Gastroesophageal sphincter (tissue), 4 donors: Measurements from ENCODE around the gene NAP1L4. TPM values are rescaled to one million over a fixed set of nuclear protein-coding genes. Genes with fewer than 3 reads are reported as not detected.
"Not testable (repeated sequence)": the region's sequence is repeated elsewhere in the genome, so short reads cannot be mapped to it uniquely, and the experiment has no call there.

Experiments used
- ATAC-seq: fragments of 150-250 bp; one replicate; pipeline ENCODE4 v1.9.1; 2016; ENCODE audit warnings: mild to moderate bottlenecking, moderate library complexity
- H3K27ac ChIP-seq, 4 donors: fragments of 200-600 bp; sonication (generic) in 3 of 4; 1 replicate in 3 of 4; 2 replicates in 1 of 4; pipeline ENCODE4 v1.5.1; 2016 to 2019
- H3K27me3 ChIP-seq: fragments of 200-600 bp; sonication (generic); one replicate; pipeline ENCODE4 v1.5.1; 2019
- H3K36me3 ChIP-seq, 2 donors: fragments of 200-600 bp; sonication (generic); one replicate each; pipeline ENCODE4 v1.5.1; 2019; ENCODE audit warnings: control low read depth in 1 of 2
- H3K4me1 ChIP-seq, 3 donors: fragments of 200-600 bp; sonication (generic); 1 replicate in 2 of 3; 2 replicates in 1 of 3; pipeline ENCODE4 v1.5.1; 2016 to 2019; ENCODE audit warnings: control low read depth in 2 of 3
- H3K4me3 ChIP-seq, 2 donors: fragments of 200-600 bp; sonication (generic); one replicate each; pipeline ENCODE4 v1.5.1; 2019; ENCODE audit warnings: mild to moderate bottlenecking in 1 of 2, moderate library complexity in 1 of 2
- H3K9me3 ChIP-seq, 3 donors: fragments of 200-600 bp; sonication (generic); one replicate each; pipeline ENCODE4 v1.5.1; 2017 to 2019; ENCODE audit warnings: control low read depth in 2 of 3
- CTCF ChIP-seq, 4 experiments: fragments of 200-600 bp in 2 of 4; fragments of 450-650 bp in 2 of 4; sonication (generic) in 1 of 4; IDR thresholded peaks; one replicate each; pipeline ENCODE4 v1.5.1; 2017 to 2019; ENCODE audit warnings: antibody characterized with exemption in 4 of 4, mild to moderate bottlenecking in 2 of 4, moderate library complexity in 2 of 4
- EP300 ChIP-seq: sonication (generic); formaldehyde crosslinking; IDR thresholded peaks from one replicate; pipeline ENCODE4 v1.6.1; 2017; ENCODE audit warnings: antibody characterized with exemption, mild to moderate bottlenecking
- POLR2A ChIP-seq, 2 donors: fragments of 450-650 bp; IDR thresholded peaks; one replicate each; pipeline ENCODE4 v1.6.1; 2017; ENCODE audit warnings: antibody characterized with exemption in 2 of 2, mild to moderate bottlenecking in 2 of 2, moderate library complexity in 1 of 2
- POLR2AphosphoS5 ChIP-seq: sonication (generic); formaldehyde crosslinking; IDR thresholded peaks from one replicate; pipeline ENCODE4 v1.6.1; 2017; ENCODE audit warnings: antibody characterized with exemption
- WGBS, 2 donors: methylation state at CpG; one replicate each; pipeline ENCODE4 v1.1.5; 2018; ENCODE audit warnings: low coverage in 1 of 2; 5-methylcytosine and 5-hydroxymethylcytosine counted together
- total RNA-seq, 4 donors: library from RNA; depleted of rRNA; stranded (reverse); fragments of >200 nt; gene quantifications; one replicate each; pipeline ENCODE4 v1.1.0, GENCODE V29; 2016

Gene NAP1L4
- total RNA-seq, 4 donors from 2014 or later: 107 to 175 (median 137) TPM

- not testable (repeated sequence) for H3K4me3 ChIP-seq, ATAC-seq, H3K36me3 ChIP-seq, H3K27me3 ChIP-seq, H3K27ac ChIP-seq
- 75 to 91% methylated on average over 15 to 27 of the region's 32 CpGs for WGBS, 2 donors
- Histone ChIP-seq H3K4me1 (peaks cover 0 to 15% (median 7%) of the 10 kb centered on the region in 3 donors), H3K9me3 (peaks cover 0 to 13% (median 0%) of the 10 kb centered on the region in 3 donors)
Measured at GRCh38 chr11:2937641-2938457, 54.3 kb downstream of the NAP1L4 start.

DNA sequence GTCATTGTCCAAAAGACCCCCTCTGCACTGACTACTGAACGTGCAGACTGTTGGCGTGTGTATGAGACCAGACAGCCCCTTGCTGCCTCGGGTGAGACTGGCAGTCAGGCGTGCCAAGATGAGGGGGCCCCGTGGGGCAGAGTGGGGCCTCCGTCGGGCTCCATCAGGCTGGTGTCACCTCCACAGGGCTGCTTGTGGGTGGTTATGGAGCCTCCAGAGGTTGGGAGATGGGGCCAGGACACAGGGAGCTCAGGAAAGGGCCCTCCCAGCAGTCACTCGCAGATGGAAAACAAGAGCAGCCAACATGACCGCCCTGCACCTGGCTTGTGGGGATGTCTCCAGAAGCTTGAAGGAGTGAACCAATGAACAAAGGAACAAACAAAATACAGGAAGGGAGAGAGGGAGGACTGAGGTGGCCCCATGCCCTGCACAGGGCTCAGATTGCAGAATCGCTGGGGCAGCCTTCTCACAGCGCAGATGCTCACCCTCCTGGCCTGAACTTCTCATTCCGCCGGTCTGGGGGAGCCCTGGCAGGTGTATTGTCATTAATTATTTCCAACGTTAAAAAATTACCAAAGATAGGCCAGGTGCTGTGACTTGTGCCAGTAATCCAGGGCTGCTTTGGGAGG lies 57.4 kb downstream of the NAP1L4 start:
- WGBS, 2 donors: 85% methylated on average over 5 of the region's 14 CpGs; no CpG with 5 or more reads in 1 of the 2 donors
- H3K36me3 ChIP-seq: no peaks in the 10 kb centered on the region
- no peak for ATAC-seq

DNA sequence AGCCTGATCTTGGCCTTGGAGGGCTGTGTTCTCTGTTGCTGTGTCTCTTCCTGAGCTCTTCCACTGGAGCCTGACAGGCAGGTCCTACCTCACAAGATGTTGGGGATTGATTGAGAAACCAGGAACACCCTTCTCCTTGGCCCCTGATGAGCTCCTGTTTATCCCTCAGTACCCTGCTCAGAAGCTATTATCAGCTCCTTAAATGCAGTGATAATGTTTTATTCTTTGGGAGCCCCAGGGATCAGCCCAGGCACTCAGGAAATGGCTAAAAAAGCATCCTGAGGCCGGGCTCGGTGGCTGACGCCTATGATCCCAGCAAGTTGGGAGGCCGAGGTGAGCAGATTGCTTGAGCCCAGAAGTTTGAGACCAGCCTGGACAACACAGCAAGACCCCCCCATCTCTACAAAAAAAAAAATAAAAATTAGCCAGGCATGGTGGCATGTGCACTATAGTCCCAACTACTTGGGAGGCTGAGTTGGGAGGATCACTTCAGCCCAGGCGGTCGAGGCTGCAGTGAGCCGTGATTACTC lies 58.0 kb downstream of the NAP1L4 start:
- no peak overlapping the region for H3K27ac ChIP-seq
- 80 to 85% methylated on average over 3 to 4 of the region's 7 CpGs for WGBS, 2 donors

More for the DNA sequence above, 57.4 kb downstream of the NAP1L4 start:
- no peak for TF ChIP-seq EP300
- TF ChIP-seq POLR2A (IDR thresholded peaks at IDR 0.05): no peak
- no peak for TF ChIP-seq CTCF (IDR thresholded peaks at IDR 0.05)
- no peak for TF ChIP-seq POLR2AphosphoS5
- H3K4me3 ChIP-seq: no peak overlapping the region
- no peak overlapping the region for H3K27ac ChIP-seq
- peaks cover 0 to 10% (median 8%) of the 10 kb centered on the region in 3 donors for H3K4me1 ChIP-seq
- H3K9me3 ChIP-seq: peaks cover 0 to 13% (median 0%) of the 10 kb centered on the region in 3 donors
- peaks cover 10% of the 10 kb centered on the region for H3K27me3 ChIP-seq

DNA sequence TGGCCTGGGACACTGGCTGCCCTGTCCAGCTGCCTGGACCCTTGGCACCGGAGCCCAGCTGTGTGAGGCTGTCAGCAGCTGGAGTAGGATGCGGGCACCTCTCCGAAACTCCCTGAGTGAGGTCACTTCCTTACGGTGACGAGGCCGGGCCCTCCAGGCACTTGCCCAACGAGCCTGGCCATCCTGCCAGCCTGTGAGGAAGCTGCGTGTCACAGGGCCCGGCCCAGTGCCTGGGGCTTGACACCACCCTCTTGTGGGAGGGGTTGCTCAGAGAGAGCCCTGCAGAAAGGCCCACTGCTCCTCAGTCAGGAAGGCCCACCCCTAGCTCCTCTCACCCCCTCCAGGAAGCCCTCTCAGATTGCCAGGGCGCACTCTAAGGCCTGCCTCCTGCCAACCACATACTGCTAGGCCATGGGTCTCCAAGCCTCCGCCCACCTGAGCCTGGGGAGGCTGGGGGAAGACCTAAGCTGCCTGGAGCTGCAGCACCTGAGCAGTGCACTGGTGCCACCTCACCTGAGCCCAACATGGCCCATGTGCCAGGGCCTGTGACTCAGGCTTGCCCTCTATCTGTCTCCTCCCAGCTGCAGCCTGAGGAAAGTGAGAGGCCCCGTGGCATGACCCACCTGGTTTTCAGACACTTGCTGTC lies 58.6 kb downstream of the NAP1L4 start:
- Histone ChIP-seq H3K4me3 (no peak overlapping the region), H3K4me1 (peaks cover 0 to 23% (median 13%) of the 10 kb centered on the region in 3 donors), H3K27ac (peak overlapping the region in 1 of 4 donors; percentile 29), H3K36me3 (no peaks in the 10 kb centered on the region), H3K9me3 (peaks cover 0 to 13% (median 0%) of the 10 kb centered on the region in 3 donors), H3K27me3 (peaks cover 23% of the 10 kb centered on the region)
- ATAC-seq: peak; percentile 55
- WGBS, 2 donors: 33% methylated on average over 8 of the region's 12 CpGs; no CpG with 5 or more reads in 1 of the 2 donors
- TF ChIP-seq POLR2A (IDR thresholded peaks at IDR 0.05) (no peak), POLR2AphosphoS5 (no peak), EP300 (no peak), CTCF (IDR thresholded peaks at IDR 0.05) (no peak)

More for the DNA sequence above, 58.0 kb downstream of the NAP1L4 start:
- Histone ChIP-seq H3K36me3 (no peaks in the 10 kb centered on the region), H3K27me3 (peaks cover 17% of the 10 kb centered on the region), H3K9me3 (peaks cover 0 to 13% (median 0%) of the 10 kb centered on the region in 3 donors), H3K4me1 (peaks cover 0 to 17% (median 9%) of the 10 kb centered on the region in 3 donors), H3K4me3 (no peak overlapping the region)
- ATAC-seq: no peak
- TF ChIP-seq CTCF (IDR thresholded peaks at IDR 0.05) (no peak), POLR2AphosphoS5 (no peak), EP300 (no peak), POLR2A (IDR thresholded peaks at IDR 0.05) (no peak)

DNA sequence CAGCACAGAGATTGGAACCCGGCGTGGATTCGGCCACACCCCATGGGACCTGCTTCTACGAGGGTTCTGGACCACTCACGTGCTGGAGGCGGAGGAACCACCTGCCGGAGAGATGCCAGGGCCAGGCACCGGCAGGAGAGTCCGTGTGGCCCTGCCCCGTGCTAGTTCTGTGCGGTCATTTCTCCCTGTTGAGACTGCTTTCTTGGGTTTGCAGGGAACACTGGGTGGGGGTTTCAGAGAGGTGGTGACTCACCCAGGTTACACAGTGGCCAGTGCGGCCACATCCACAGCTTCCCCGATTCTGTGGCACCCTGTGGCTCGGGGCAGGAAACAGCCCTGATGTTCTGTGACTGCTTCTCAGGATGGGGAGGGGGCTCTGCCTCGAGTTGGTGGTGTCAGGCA lies 59.3 kb downstream of the NAP1L4 start:
- no peaks in the 10 kb centered on the region for H3K36me3 ChIP-seq
- no CpG with 5 or more reads among the region's 15 CpGs for WGBS, 2 donors
- no peak overlapping the region for H3K4me3 ChIP-seq
- peaks cover 0 to 8% (median 0%) of the 10 kb centered on the region in 3 donors for H3K9me3 ChIP-seq
- no peak for TF ChIP-seq POLR2AphosphoS5
- TF ChIP-seq POLR2A (IDR thresholded peaks at IDR 0.05): no peak
- no peak for TF ChIP-seq EP300
- TF ChIP-seq CTCF (IDR thresholded peaks at IDR 0.05): no peak
- H3K4me1 ChIP-seq: peaks cover 0 to 29% (median 13%) of the 10 kb centered on the region in 3 donors
- H3K27ac ChIP-seq: peak overlapping the region in 1 of 4 donors; percentile 29
- H3K27me3 ChIP-seq: peaks cover 29% of the 10 kb centered on the region
- no peak for ATAC-seq
